Measurements from ENCODE around the gene SH3PXD2A.

Gene SH3PXD2A

DNA sequence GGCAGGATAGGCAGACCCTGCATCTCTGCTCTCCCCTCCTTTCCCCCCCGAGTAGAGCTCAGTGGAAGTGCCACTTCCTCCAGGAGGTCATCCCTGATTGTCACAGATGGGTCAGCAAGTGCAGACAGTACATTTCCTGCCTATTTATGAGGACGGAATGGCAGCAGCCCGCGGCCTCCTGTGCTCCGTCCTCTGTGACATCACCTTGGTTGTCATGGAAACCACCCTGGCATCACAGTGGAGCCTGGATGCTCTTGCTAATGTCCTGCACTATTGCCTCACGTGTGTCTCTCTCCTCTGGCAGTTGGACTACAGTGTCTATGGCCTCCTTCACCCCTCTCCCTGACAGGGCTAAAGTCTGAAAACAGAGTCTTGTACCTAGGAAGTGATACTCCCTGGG, 148.6 kb downstream of the SH3PXD2A start:
- no peak for DNase-seq (ENCODE audit: low spot score)

DNA sequence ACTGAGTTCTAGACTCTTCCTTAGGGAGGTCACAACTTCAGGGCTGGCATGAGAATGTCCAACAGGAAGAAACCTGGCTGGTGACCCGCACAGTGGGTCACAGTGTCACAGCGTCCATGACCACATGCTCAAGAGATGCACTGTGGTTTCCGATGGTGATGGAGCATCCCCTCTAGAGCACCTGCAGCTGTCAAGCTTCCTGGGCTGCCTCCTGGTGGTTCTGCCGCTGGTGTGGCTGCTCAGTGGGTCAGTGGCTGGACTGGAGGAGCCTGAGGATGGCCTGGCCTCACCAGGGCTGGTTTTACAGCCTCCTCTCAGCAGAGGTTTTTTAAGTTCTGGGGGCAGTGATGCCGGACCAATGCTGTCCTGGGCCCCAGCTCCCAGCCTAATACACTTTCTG, 149.3 kb downstream of the SH3PXD2A start:
- no peak for DNase-seq (ENCODE audit: low spot score)

- no peak for DNase-seq (ENCODE audit: low spot score)
Measured at GRCh38 chr10:103703941-103704919, 151.1 kb downstream of the SH3PXD2A start.

DNA sequence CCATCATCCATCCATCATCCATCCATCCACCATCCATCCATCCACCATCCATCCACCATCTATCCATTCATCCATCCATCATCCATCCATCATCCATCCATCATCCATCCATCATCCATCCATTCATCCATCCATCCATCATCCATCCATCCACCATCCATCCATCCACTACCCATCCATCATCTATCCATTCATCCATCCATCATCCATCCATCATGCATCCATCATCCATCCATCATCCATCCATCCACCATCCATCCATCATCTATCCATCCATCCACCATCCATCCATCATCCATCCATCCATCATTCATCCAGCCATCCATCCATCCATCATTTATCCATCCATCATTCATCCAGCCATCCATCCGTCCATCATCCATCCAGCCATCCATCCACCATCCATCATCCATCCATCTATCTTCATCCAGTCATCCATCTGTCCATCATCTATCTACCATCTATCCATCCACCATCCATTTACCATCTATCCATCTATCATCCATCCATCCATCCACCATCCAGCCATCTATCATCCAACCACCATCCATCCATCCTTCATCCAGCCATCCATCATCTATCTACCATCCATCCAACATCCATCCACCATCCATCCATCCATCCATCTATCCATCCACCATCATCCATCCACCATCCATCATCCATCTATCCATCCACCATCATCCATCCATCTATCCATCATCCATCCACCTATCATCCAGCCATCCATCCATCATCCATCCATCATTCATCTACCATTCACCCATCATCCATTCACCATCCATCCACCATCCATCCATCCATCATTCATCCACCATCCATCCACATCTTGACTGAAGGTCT, 153.8 kb downstream of the SH3PXD2A start:
- no peak for DNase-seq (ENCODE audit: low spot score)

GRCh38 chr10:103700436-103700715, 155.0 kb downstream of the SH3PXD2A start:
- DNase-seq (ENCODE audit: low spot score) = no peak

DNA sequence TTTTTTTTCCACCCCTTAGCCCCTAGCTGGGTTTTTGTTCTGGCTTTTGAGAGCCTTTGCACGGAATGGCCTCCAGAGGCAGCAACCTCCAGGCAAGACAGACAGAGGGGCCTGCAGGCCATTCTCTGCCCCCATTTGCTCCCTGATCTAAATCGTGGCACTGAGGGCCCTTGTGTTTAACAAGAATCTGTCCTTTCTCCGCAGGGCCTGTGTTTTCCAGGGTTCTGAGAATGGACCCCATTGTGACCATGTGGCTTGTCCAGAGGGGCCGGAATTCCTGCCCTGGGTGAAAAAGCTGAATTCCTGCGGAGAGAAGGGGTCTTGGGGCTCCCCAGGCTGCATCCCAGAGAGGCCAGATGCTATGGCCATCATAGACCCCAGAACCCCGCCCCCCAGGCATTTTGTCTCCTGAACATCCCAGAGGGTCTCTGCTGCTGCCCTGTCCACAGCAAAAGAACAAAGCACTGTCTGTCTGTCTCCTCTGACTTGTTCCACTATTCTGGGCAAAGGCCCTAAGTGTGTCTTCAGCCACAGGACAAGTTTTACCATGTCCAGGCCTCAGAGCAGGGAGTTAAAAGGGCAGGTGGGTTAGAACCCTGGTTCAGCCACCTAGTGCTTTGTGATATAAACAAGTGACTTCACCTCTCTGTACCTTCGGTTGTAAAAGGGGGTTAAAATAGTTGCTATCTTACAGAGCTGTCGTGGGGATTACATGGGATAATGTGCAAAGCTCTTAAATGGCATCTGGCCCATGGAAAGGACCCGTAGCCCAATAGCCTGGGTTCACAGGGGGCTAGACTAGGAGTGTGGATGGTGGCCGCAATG, 155.6 kb downstream of the SH3PXD2A start:
- no peak for DNase-seq (ENCODE audit: low spot score)

- no peak for DNase-seq (ENCODE audit: low spot score)
Measured at GRCh38 chr10:103698266-103698665, 157.1 kb downstream of the SH3PXD2A start.

GRCh38 chr10:103697787-103698186, 157.6 kb downstream of the SH3PXD2A start:
- no peak for DNase-seq (ENCODE audit: low spot score)

DNA sequence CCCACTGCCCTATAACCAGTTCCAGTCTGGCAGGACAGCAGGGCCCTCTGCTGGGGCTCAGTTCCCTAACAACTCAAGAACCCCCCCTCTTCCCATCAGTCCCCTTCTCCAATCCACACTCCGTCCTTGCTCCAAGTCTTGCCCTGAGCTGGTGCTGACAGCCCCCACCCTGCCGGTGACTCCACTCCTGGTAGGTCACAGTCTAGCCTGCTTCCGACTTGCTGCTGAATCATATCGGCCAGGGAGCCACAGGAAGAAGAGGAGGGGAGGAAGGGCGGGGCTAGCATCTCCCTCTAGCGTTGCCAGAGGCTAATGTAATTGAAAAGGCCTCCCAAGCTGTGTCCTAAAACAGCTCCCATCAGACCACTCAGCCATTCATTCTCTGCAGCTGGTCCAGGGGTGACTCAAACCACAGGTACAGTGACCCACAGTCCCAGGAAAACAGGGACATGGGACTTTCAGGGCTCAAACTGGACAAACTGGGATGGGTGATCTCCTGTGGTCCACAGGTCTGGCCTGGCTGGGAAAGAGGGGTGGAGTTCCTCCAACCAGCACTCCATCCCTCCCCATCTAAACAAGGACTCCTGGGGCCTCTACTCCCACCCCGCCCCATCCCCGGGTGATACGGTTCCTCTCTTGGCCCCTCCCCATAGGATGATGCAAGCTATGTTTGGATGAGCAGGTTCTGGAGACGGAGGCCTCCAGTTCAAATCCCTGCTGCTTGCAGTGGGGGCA, 158.8 kb downstream of the SH3PXD2A start:
- peak; percentile 92 for DNase-seq (ENCODE audit: low spot score)

- no peak for DNase-seq (ENCODE audit: low spot score)
Measured at GRCh38 chr10:103696094-103696410, 159.3 kb downstream of the SH3PXD2A start.

DNA sequence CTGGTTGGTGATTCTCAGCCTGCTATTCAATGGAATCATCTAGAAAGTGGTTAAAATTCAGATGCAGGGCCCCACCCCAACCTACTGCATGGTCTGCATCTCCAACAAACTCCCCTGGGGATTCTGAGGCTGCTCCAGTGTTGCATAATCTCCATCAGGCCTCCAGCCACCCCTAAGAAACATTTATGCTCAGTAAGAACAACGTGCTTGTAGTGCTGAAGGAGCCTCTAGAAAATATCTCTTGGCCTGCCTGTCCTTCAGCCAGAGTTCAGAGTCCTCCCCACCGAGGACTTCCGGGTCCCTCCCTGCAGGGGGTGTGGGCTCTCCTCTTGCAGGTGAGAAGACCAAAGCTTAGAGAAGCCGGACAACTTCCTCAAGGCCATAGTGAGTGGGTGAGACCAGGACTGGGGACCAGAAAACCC, 159.8 kb downstream of the SH3PXD2A start:
- no peak for DNase-seq (ENCODE audit: low spot score)

DNA sequence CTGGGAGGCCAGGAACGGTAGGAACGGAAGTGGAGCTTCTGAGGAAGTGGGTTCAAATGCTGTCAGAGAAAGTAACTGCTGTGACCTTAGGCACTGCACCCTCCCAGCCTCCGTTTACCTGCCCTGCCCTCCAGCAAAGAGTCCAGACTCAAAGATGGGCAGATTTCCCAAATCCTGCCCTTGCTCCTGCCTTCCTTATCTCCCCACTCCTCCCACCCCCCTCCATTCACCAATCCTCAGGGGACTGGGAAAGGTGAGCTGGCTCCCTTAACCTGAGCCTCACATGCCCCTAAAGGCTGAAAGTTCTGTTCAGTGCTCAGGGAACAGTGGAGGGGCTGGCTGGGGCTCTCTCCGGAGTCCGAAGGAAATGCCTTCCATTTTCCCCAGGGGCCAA, 161.6 kb downstream of the SH3PXD2A start:
- DNase-seq (ENCODE audit: low spot score) = no peak

DNA sequence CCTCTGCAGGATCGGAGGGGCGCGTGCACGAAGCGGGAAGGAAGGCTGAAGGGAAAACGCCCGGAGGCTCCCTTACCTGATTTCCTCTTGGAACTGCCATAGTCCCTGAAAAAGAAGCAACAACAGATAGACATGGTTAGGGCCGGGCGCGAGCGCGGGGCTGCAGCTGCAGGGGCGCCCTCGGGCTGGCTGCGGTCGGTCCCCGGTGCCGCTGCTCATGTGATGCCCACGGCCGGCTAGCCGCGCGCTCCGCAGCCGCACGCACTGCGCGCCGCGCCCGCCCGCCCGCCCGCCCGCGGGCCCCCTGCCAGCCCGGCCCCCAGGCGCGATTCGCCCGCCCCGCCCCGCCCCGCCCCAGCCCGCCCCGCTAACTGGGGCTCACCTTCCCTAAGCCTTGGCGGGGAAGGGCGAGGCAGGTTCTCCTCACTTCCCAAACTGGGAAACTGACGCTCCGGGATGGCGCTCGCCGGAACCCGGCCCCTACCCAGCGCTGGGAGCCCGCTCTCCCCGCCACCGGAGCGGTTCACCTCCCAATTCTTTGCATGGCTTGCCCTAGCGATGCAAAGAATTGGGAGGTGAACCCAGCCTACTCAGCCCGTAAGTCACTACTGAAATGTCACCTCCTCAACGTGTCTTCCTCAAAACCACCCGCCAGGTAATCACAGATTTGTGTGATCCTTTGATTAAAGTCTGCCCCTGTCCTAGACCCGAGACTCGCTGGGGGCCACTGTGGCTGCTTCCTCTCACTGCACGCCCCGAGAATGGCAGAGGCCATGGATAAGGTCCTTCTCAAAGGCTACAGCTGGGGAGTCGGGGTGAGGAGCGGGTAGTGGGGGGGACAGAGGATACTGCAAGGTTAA, 162.2 kb downstream of the SH3PXD2A start:
- DNase-seq (ENCODE audit: low spot score) = no peak

DNA sequence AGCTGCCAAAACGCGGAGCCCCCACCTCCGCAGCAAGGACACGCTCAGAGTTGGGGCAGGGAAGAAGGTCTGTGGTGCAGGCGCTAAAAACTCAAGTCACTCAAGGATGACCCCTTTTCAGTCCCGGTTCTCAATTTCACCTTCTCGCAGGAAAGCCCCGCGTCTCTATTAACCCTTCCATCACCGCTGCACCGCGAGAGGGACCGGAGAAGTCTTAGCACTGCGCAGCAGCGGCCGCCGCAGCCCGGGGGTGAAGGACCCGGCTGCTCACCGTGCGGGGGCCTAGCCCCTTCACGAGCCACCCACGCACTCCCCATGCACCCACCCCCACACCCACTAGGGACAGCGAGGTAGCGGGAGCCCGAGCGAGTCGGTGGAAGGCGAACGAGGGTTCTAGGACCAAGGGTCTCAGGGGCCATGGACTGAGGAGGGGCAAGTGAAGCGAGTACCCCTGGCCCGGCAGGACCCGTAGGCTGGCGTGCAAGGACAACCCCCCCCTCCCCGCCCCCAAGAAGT, 162.9 kb downstream of the SH3PXD2A start:
- no peak for DNase-seq (ENCODE audit: low spot score)

GRCh38 chr10:103691723-103692435, 163.5 kb downstream of the SH3PXD2A start:
- DNase-seq (ENCODE audit: low spot score) = no peak

- no peak for DNase-seq (ENCODE audit: low spot score)
Measured at GRCh38 chr10:103691267-103691666, 164.1 kb downstream of the SH3PXD2A start.

- no peak for DNase-seq (ENCODE audit: low spot score)
Measured at GRCh38 chr10:103690281-103690680, 165.1 kb downstream of the SH3PXD2A start.

DNA sequence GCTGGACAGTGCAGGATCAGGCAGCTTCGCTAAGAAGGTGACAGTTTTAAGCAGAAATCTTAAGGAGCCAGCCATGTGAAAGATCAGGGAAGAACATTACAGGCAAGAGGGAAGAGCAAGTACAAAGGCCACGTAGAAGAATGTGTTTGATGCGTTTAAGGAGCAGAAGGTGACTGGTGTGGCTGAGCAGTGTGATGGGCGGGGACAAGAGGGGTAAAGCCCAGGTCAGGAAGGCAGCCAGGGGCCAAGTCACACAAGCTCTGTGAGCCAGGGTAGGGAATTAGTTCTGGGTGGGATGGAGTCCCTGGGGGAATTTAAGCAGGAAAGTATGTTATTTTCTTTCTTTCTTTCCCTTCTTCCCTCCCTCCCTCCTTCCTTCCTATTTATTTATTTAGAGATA, 166.9 kb downstream of the SH3PXD2A start:
- DNase-seq (ENCODE audit: low spot score) = no peak

- no peak for DNase-seq (ENCODE audit: low spot score)
Measured at GRCh38 chr10:103687718-103688117, 167.7 kb downstream of the SH3PXD2A start.

GRCh38 chr10:103687172-103687571, 168.2 kb downstream of the SH3PXD2A start:
- DNase-seq (ENCODE audit: low spot score) = no peak
